GM18498 (cell line): ENCODE data around the gene MOB2.
"Not testable (repeated sequence)": the region's sequence is repeated elsewhere in the genome, so short reads cannot be mapped to it uniquely, and the experiment has no call there.

Experiments
- ATAC-seq: cut with Tn5 transposase; IDR thresholded peaks from one replicate; pipeline ENCODE4 v1.9.1; 2021; ENCODE audit warnings: mild to moderate bottlenecking, moderate library complexity; ENCODE audit not compliant: unreplicated experiment

The MOB2 gene

GRCh38 chr11:1423406-1423805, 63.2 kb downstream of the MOB2 start:
- ATAC-seq: not testable (repeated sequence)

- no peak for ATAC-seq
Observed at GRCh38 chr11:1422981-1423380, 63.6 kb downstream of the MOB2 start.

- ATAC-seq: no peak
Observed at GRCh38 chr11:1422481-1422880, 64.1 kb downstream of the MOB2 start.

- ATAC-seq: no peak
Observed at GRCh38 chr11:1421291-1421690, 65.3 kb downstream of the MOB2 start.

DNA sequence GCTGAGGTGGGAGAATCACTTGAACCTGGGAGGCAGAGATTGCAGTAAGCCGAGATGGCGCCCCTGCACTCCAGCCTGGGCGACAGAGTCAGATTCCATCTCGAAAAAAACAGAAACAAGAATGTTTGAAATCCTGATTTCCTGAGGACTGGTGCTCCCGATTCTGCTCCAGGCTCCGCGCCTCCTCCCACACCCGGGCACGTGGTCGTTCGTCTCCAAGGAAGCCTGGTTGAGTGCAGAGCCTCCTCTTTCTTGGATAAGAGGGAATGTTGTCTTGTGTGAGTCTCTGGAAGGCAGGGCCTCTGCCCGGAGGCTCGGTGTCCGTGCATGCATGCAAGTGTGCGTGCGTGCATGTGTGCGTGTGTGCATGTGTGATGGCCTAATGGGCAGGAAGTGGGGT, 66.8 kb downstream of the MOB2 start:
- ATAC-seq: no peak
